K562 (cell line): ENCODE results near the gene KLK3. TPM values are rescaled to one million over a fixed set of nuclear protein-coding genes. Genes with fewer than 3 reads are reported as not detected.

ENCODE experiments used
- RERE ChIP-seq: sonication (generic); formaldehyde crosslinking; IDR thresholded peaks from 2 replicates; pipeline ENCODE4 v1.8.0; 2023; ENCODE audit warnings: missing genetic modification reagents, mild to moderate bottlenecking, borderline replicate concordance
- REST ChIP-seq, 2 experiments: fragments of 450-650 bp; formaldehyde crosslinking in 1 of 2; IDR thresholded peaks; 2 replicates each; pipeline versions ENCODE4 v1.4.0 to v1.6.1; 2014 to 2020; ENCODE audit warnings: mild to moderate bottlenecking in 2 of 2, borderline replicate concordance in 1 of 2, low read depth in 1 of 2
- polyA plus RNA-seq, 8 experiments: library from polyadenylated mRNA; depleted of rRNA in 4 of 8; stranded (reverse) in 5 of 8; unstranded in 3 of 8; fragments of >200 nt; fragmentation: Nextera tagmentation in 2 of 8; fragmentation: Illumina TruSeq in 1 of 8; extraction: Ambion mirVana in 2 of 8; extraction: Trizol in 1 of 8; gene quantifications; 2 replicates each; pipeline versions ENCODE4 v1.2.1 to v1.2.3, GENCODE V29; 2011 to 2014; ENCODE audit warnings: inconsistent platforms in 1 of 8, missing spikeins in 1 of 8
- total RNA-seq, 7 experiments: library from RNA; depleted of rRNA in 6 of 7; stranded (reverse); fragments of >200 nt in 6 of 7; fragmentation: Illumina TruSeq in 2 of 7; extraction: Trizol in 2 of 7; gene quantifications; 2 replicates each; pipeline versions ENCODE4 v1.2.1 to v1.2.3, GENCODE V29; 2011 to 2021; ENCODE audit warnings: low replicate concordance in 1 of 7

Gene KLK3
- total and polyA plus RNA-seq, 9 of the 15 experiments (the other 6 are each of a cell fraction or from before 2014, with no cell fraction given): not detected

DNA sequence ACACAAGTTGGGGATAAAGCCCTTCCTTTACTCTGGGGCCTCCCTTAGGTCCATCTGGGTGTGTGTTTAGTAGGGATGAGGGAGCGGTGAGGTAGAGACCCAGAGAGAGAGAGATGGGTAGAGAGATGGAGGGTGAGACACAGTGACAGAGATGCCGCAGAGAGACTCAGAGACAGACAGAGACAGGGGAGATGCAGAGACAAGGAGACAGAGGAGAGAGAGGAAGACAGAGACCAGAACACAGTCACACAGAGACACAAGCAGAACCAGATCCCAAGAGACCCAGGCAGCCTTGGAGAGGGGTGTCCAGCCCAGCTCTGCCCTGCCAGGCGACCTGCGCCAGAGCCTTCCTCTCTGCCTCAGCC, 33.5 kb upstream of the KLK3 start (continued):
- TF ChIP-seq RERE (CRISPR knock-in tag) (no peak), REST (IDR thresholded peaks at IDR 0.05; ENCODE audit: borderline replicate concordance) (no peak), REST (CRISPR knock-in tag; IDR thresholded peaks at IDR 0.05; ENCODE audit: low read depth) (no peak)
